ENCODE measurements around the gene TTYH2.
"Not testable (repeated sequence)": the region's sequence is repeated elsewhere in the genome, so short reads cannot be mapped to it uniquely, and the experiment has no call there.

Gene TTYH2

GRCh38 chr17:74276541-74277009 lies 63.2 kb downstream of the TTYH2 start:
- TF ChIP-seq MYC (IDR thresholded peaks at IDR 0.05; ENCODE audit: low read depth, low read length) (no peak), MAX (IDR thresholded peaks at IDR 0.05; ENCODE audit: low read depth, low read length) (peak; percentile 36; the same call in 1 of the 2 replicates)
- no peak overlapping the region for H3K4me3 ChIP-seq (ENCODE audit: low read depth, low read length)
- peak; percentile 85 for DNase-seq (ENCODE audit: low read depth)

DNA sequence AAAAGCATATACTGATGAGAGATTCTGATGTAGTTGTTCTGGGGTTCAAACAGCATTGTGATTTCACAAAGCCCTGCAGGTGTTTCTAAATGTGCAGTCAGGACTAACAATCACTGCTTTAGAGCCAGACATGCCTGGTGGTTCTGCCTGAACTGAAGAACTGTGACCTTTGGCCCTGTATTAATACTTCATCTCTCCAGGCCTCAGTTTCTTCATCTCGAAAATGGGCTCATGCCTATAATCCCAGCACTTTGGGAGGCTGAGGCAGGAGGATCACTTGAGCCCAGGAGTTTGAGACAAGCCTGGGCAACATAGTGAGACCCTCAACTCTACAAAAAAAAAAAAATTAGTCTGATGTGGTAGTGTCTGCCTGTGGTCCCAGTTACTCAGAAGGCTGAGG lies 64.6 kb downstream of the TTYH2 start:
- no peak for TF ChIP-seq POLR2A (IDR thresholded peaks at IDR 0.05; ENCODE audit: extremely low read depth, insufficient read length)
- TF ChIP-seq, protein P1, sequence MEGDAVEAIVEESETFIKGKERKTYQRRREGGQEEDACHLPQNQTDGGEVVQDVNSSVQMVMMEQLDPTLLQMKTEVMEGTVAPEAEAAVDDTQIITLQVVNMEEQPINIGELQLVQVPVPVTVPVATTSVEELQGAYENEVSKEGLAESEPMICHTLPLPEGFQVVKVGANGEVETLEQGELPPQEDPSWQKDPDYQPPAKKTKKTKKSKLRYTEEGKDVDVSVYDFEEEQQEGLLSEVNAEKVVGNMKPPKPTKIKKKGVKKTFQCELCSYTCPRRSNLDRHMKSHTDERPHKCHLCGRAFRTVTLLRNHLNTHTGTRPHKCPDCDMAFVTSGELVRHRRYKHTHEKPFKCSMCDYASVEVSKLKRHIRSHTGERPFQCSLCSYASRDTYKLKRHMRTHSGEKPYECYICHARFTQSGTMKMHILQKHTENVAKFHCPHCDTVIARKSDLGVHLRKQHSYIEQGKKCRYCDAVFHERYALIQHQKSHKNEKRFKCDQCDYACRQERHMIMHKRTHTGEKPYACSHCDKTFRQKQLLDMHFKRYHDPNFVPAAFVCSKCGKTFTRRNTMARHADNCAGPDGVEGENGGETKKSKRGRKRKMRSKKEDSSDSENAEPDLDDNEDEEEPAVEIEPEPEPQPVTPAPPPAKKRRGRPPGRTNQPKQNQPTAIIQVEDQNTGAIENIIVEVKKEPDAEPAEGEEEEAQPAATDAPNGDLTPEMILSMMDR (IDR thresholded peaks at IDR 0.05; ENCODE audit: low read depth, low read length) = no peak
- no peak for TF ChIP-seq MYC (IDR thresholded peaks at IDR 0.05; ENCODE audit: low read depth, low read length)
- no peak for TF ChIP-seq MAX (IDR thresholded peaks at IDR 0.05; ENCODE audit: low read depth, low read length)
- no peak for DNase-seq (ENCODE audit: low read depth)
- H3K4me3 ChIP-seq (ENCODE audit: low read depth, low read length) = no peak overlapping the region

DNA sequence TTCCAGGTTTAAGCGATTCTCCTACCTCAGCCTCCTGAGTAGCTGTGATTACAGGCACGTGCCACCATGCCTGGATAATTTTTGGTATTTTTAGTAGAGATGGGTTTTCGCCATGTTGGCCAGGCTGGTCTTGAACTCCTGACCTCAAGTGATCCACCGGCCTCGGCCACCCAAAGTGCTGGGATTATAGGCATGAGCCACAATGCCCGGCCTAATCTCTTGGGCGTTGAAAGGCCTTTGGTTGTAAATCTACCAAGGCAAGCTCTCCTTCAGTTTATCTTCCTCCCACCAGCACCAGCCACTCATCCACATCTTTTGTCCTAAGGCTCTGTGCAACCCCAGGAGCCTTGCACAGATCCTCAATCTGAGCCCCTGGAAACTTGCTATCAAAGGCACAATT lies 66.2 kb downstream of the TTYH2 start:
- DNase-seq (ENCODE audit: low read depth); H3K4me3 ChIP-seq (ENCODE audit: low read depth, low read length): not testable (repeated sequence)

GRCh38 chr17:74280093-74280513 lies 66.7 kb downstream of the TTYH2 start:
- no peak for DNase-seq (ENCODE audit: low read depth)
- no peak overlapping the region for H3K4me3 ChIP-seq (ENCODE audit: low read depth, low read length)
- TF ChIP-seq, protein P1 (IDR thresholded peaks at IDR 0.05; ENCODE audit: low read depth, low read length) = no peak
- no peak for TF ChIP-seq MYC (IDR thresholded peaks at IDR 0.05; ENCODE audit: low read depth, low read length)
- TF ChIP-seq POLR2A (IDR thresholded peaks at IDR 0.05; ENCODE audit: extremely low read depth, insufficient read length) = no peak
- no peak for TF ChIP-seq MAX (IDR thresholded peaks at IDR 0.05; ENCODE audit: low read depth, low read length)

DNA sequence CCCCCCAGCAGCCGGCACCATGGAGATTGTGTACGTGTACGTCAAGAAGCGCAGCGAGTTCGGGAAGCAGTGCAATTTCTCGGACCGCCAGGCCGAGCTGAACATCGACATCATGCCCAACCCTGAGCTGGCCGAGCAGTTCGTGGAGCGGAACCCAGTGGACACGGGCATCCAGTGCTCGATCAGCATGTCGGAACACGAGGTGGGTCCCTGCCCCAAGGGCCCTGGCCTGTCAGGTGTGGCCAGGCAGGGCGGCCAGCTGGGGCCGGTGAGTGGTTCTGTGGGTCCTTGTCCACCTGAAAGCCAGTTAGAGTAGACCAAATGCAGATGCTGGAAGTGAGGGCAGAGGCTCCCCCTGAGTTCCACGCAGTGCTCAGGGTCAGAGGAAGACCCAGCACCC lies 68.4 kb downstream of the TTYH2 start:
- H3K4me3 ChIP-seq (ENCODE audit: low read depth, low read length) = no peak overlapping the region
- DNase-seq (ENCODE audit: low read depth) = no peak
- TF ChIP-seq POLR2A (IDR thresholded peaks at IDR 0.05; ENCODE audit: extremely low read depth, insufficient read length) (no peak), MYC (IDR thresholded peaks at IDR 0.05; ENCODE audit: low read depth, low read length) (no peak), MAX (IDR thresholded peaks at IDR 0.05; ENCODE audit: low read depth, low read length) (no peak)
- TF ChIP-seq, protein P1 (IDR thresholded peaks at IDR 0.05; ENCODE audit: low read depth, low read length) = no peak

GRCh38 chr17:74282274-74282586 lies 68.9 kb downstream of the TTYH2 start:
- DNase-seq (ENCODE audit: low read depth); H3K4me3 ChIP-seq (ENCODE audit: low read depth, low read length): not testable (repeated sequence)

- TF ChIP-seq POLR2A (IDR thresholded peaks at IDR 0.05; ENCODE audit: extremely low read depth, insufficient read length) (no peak), MAX (IDR thresholded peaks at IDR 0.05; ENCODE audit: low read depth, low read length) (no peak), MYC (IDR thresholded peaks at IDR 0.05; ENCODE audit: low read depth, low read length) (no peak)
- TF ChIP-seq, protein P1 (IDR thresholded peaks at IDR 0.05; ENCODE audit: low read depth, low read length) = no peak
- peak; percentile 71 for DNase-seq (ENCODE audit: low read depth)
- H3K4me3 ChIP-seq (ENCODE audit: low read depth, low read length) = no peak overlapping the region
Measured at GRCh38 chr17:74282587-74283370, 69.4 kb downstream of the TTYH2 start.

Measured in NB4 (cell line).